Prostate gland (tissue), 2 donors: ENCODE results near the gene MOGAT3. TPM values are rescaled to one million over a fixed set of nuclear protein-coding genes. Genes with fewer than 3 reads are reported as not detected.

Experiments used
- DNase-seq: peaks from one replicate; pipeline ENCODE4 v3.0.0-alpha.2; 2019; ENCODE audit warnings: low spot score
- H3K27ac ChIP-seq, 2 donors: fragments of 200-600 bp; sonication (generic); 2 replicates each; pipeline ENCODE4 v1.5.1; 2017 to 2019
- H3K27me3 ChIP-seq: fragments of 200-600 bp; sonication (generic); replicated peaks from 2 replicates; pipeline ENCODE4 v1.5.1; 2019; ENCODE audit not compliant: insufficient read depth
- H3K36me3 ChIP-seq, 2 donors: fragments of 200-600 bp; sonication (generic); 1 replicate in 1 of 2; 2 replicates in 1 of 2; pipeline versions ENCODE4 v1.5.1 to v1.8.1; 2017 to 2019
- H3K4me1 ChIP-seq: fragments of 200-600 bp; sonication (generic); replicated peaks from 2 replicates; pipeline ENCODE4 v1.5.1; 2019
- H3K4me3 ChIP-seq, 2 donors: fragments of 200-600 bp; sonication (generic); 2 replicates each; pipeline ENCODE4 v1.5.1; 2017 to 2019
- H3K9me3 ChIP-seq: fragments of 200-600 bp; sonication (generic); 2 replicates; pipeline ENCODE4 v1.5.1; 2017
- CTCF ChIP-seq, 4 experiments: fragments of 200-600 bp in 2 of 4; fragments of 450-650 bp in 2 of 4; sonication (generic) in 2 of 4; IDR thresholded peaks; 1 replicate in 3 of 4; 2 replicates in 1 of 4; pipeline ENCODE4 v1.5.1; 2016 to 2019; ENCODE audit warnings: antibody characterized with exemption in 4 of 4, mild to moderate bottlenecking in 2 of 4, moderate library complexity in 2 of 4
- POLR2A ChIP-seq: fragments of 450-650 bp; IDR thresholded peaks from one replicate; pipeline ENCODE4 v1.6.1; 2016; ENCODE audit warnings: antibody characterized with exemption, mild to moderate bottlenecking
- POLR2AphosphoS5 ChIP-seq: sonication (generic); formaldehyde crosslinking; IDR thresholded peaks from one replicate; pipeline ENCODE4 v1.6.1; 2017; ENCODE audit warnings: antibody characterized with exemption
- WGBS: methylation state at CpG from one replicate; pipeline ENCODE4 v1.1.5; 2018; 5-methylcytosine and 5-hydroxymethylcytosine counted together
- intact Hi-C: fragments of 100-400 bp; cut with DNase I; formaldehyde crosslinking; loops from one replicate; pipeline ENCODE4 v1.14.2; 2022
- total RNA-seq, 2 donors: library from RNA; depleted of rRNA; stranded (reverse); fragments of >200 nt; gene quantifications; one replicate each; pipeline ENCODE4 v1.1.0, GENCODE V29; 2016

MOGAT3 gene
- total RNA-seq, 2 donors from 2014 or later: not detected

GRCh38 chr7:101239951-101240220 lies 39.0 kb upstream of the MOGAT3 start:
- no peak for DNase-seq
- Histone ChIP-seq H3K9me3 (no peaks in the 10 kb centered on the region), H3K4me1 (no peaks in the 10 kb centered on the region), H3K27me3 (no peaks in the 10 kb centered on the region), H3K27ac (no peak overlapping the region), H3K36me3 (peaks cover 0 to 9% of the 10 kb centered on the region in 2 donors), H3K4me3 (no peak overlapping the region)
- 87% methylated on average over 9 of the region's 9 CpGs for WGBS
- no peak for TF ChIP-seq CTCF (IDR thresholded peaks at IDR 0.05)
- no peak for TF ChIP-seq POLR2A
- TF ChIP-seq POLR2AphosphoS5: no peak
- intact Hi-C loops: no loop called here

- peaks cover 0 to 9% of the 10 kb centered on the region in 2 donors for H3K36me3 ChIP-seq
- TF ChIP-seq POLR2A (no peak), CTCF (IDR thresholded peaks at IDR 0.05) (no peak), POLR2AphosphoS5 (no peak)
- H3K4me3 ChIP-seq: no peak overlapping the region
- WGBS: 75% methylated on average over 27 of the region's 27 CpGs
- DNase-seq: no peak
- H3K27ac ChIP-seq: no peak overlapping the region
- H3K4me1 ChIP-seq: no peaks in the 10 kb centered on the region
- H3K9me3 ChIP-seq: no peaks in the 10 kb centered on the region
- intact Hi-C loops: no loop called here
- H3K27me3 ChIP-seq: no peaks in the 10 kb centered on the region
Measured at GRCh38 chr7:101239191-101239950, 38.5 kb upstream of the MOGAT3 start.

GRCh38 chr7:101238226-101239182 lies 37.7 kb upstream of the MOGAT3 start:
- no peak overlapping the region for H3K4me3 ChIP-seq
- H3K4me1 ChIP-seq: no peaks in the 10 kb centered on the region
- peak overlapping the region; percentile 22 to 44 for H3K27ac ChIP-seq
- intact Hi-C loops: no loop called here
- no peak for DNase-seq
- no peaks in the 10 kb centered on the region for H3K27me3 ChIP-seq
- TF ChIP-seq POLR2A: no peak
- peaks cover 0 to 9% of the 10 kb centered on the region in 2 donors for H3K36me3 ChIP-seq
- no peaks in the 10 kb centered on the region for H3K9me3 ChIP-seq
- WGBS: 69% methylated on average over 28 of the region's 28 CpGs

GRCh38 chr7:101237206-101238067 lies 36.6 kb upstream of the MOGAT3 start, which contains the start of gene CLDN15:
CLDN15 (minus strand) TSS chr7:101237802; CDS start chr7:101237581, 221 bp downstream.
- WGBS: 67% methylated on average over 31 of the region's 31 CpGs
- H3K4me3 ChIP-seq: no peak within 1 kb of the TSS
- intact Hi-C loops: no loop called here
- H3K9me3 ChIP-seq: no peaks in the 10 kb centered on the region
- no peaks in the 10 kb centered on the region for H3K4me1 ChIP-seq
- no peak for DNase-seq
- H3K36me3 ChIP-seq: peaks cover 0 to 9% of the 10 kb centered on the region in 2 donors
- TF ChIP-seq CTCF (IDR thresholded peaks at IDR 0.05): no peak
- no peak for TF ChIP-seq POLR2AphosphoS5
- TF ChIP-seq POLR2A: no peak
- no peaks in the 10 kb centered on the region for H3K27me3 ChIP-seq
- H3K27ac ChIP-seq: peak within 1 kb of the TSS; percentile 44 to 49
